Measurements from ENCODE around the gene HNF1A. TPM values are rescaled to one million over a fixed set of nuclear protein-coding genes. Genes with fewer than 3 reads are reported as not detected.

The HNF1A gene
- total and polyA plus RNA-seq, 2 of the 13 experiments (the other 11 are each of a cell fraction or from before 2014, with no cell fraction given) = 13.4 to 34.7 TPM

- Histone ChIP-seq H3K36me3 (replicated peaks in 1 of 2; ENCODE audit: control insufficient read depth in 1 of 2, insufficient read depth in 2 of 2, low read length in 2 of 2) (peaks cover 34 to 56% of the 10 kb centered on the region in 2 experiments), H3K4me2 (ENCODE audit: low read depth, low read length) (no peak overlapping the region), H3K27ac (ENCODE audit: extremely low read length, insufficient read depth, low read length) (no peak overlapping the region), H4K20me1 (ENCODE audit: insufficient read depth, low read length) (no peaks in the 10 kb centered on the region), H3K79me2 (ENCODE audit: insufficient read depth, low read length) (peaks cover 2% of the 10 kb centered on the region), H3K4me3 (replicated peaks in 1 of 3; ENCODE audit: insufficient read depth in 1 of 3, low read depth in 2 of 3, low read length in 3 of 3) (no peak overlapping the region), H3K4me1 (ENCODE audit: insufficient read depth, low read length) (peaks cover 15% of the 10 kb centered on the region), H2AFZ (ENCODE audit: low read length) (no peak overlapping the region), H3K9me3 (ENCODE audit: low read length) (no peaks in the 10 kb centered on the region), H3K27me3 (ENCODE audit: control insufficient read depth in 1 of 2, insufficient read depth in 2 of 2, low read length in 2 of 2) (no peaks in the 10 kb centered on the region), H3K9ac (ENCODE audit: insufficient read depth, low read depth, low read length) (no peak overlapping the region)
- ChIA-PET CTCF (ENCODE audit: low intra/inter-chr PET ratio, low total read pairs) (no interaction called here), POLR2A (interaction anchor here (5.5 kb wide), 1 partner anchor 10 kb away, joined by 56 read pairs; the partner anchor contains the start of gene HNF1A)
- BruUV-seq (replicated peaks) = TSS peak; percentile 25
- TF ChIP-seq RCOR2 (CRISPR knock-in tag; IDR thresholded peaks at IDR 0.05) (peak; percentile 37; the same call in 1 of the 2 replicates), GABPB1 (CRISPR knock-in tag; IDR thresholded peaks at IDR 0.05) (no peak), ZMYM2 (CRISPR knock-in tag; IDR thresholded peaks at IDR 0.05) (peak; percentile 58; the same call in 1 of the 2 replicates), HCFC1 (IDR thresholded peaks at IDR 0.05; ENCODE audit: low read depth, low read length) (no peak), ZMYM3 (CRISPR knock-in tag; IDR thresholded peaks at IDR 0.05) (peak; percentile 85), MYC (CRISPR knock-in tag; IDR thresholded peaks at IDR 0.05; ENCODE audit: borderline replicate concordance) (no peak), HNF4A (CRISPR knock-in tag; IDR thresholded peaks at IDR 0.05) (peak; percentile 70), ZBTB4 (CRISPR knock-in tag; IDR thresholded peaks at IDR 0.05; ENCODE audit: borderline replicate concordance) (no peak), RBFOX2 (IDR thresholded peaks at IDR 0.05; ENCODE audit: low read depth, low read length) (0 out of 2 replicates have a peak, but pooled peaks have one; percentile 35), KDM1A (CRISPR knock-in tag; IDR thresholded peaks at IDR 0.05) (peak; percentile 69; the same call in 1 of the 2 replicates), HNF4G (IDR thresholded peaks at IDR 0.05; ENCODE audit: borderline replicate concordance, low read depth, low read length) (peak; percentile 50; the same call in 1 of the 2 replicates), HNF4G (CRISPR knock-in tag; IDR thresholded peaks at IDR 0.05; ENCODE audit: borderline replicate concordance, low read depth) (no peak), NCOR1 (IDR thresholded peaks at IDR 0.05; ENCODE audit: borderline replicate concordance, low read length) (peak; percentile 39; the same call in 1 of the 2 replicates), ZKSCAN1 (IDR thresholded peaks at IDR 0.05; ENCODE audit: low read length) (peak; percentile 53; the same call in 1 of the 2 replicates)
- intact Hi-C loops (cut with micrococcal nuclease; ENCODE audit: unreplicated experiment) = no loop called here
- FAIRE-seq (no peak), DNase-seq (ENCODE audit: low spot score) (no peak), ATAC-seq (no peak)
- 96% methylated on average over 3 of the region's 3 CpGs for WGBS (ENCODE audit: low lambda C conversion rate)
- in situ Hi-C loops (cut with HindIII; ENCODE audit: extremely low pct_ligation_motif_present, low pct_unique_long_range_greater_than_20kb) = no loop called here
These were observed 11.3 kb downstream of the HNF1A start for GRCh38 chr12:120989687-120990086.

Measured in HepG2 (cell line).